COLO668 (cell line): ENCODE measurements around the gene ABHD16B.
"Not testable (repeated sequence)": the region's sequence is repeated elsewhere in the genome, so short reads cannot be mapped to it uniquely, and the experiment has no call there.

Experiments
- DNase-seq: peaks from one replicate; lab custom pipeline; 2025; ENCODE audit not compliant: unreplicated experiment; lab: John Stamatoyannopoulos, UW

ABHD16B gene

GRCh38 chr20:63877755-63878470 is 16.6 kb downstream of the ABHD16B start:
- no peak for DNase-seq

DNA sequence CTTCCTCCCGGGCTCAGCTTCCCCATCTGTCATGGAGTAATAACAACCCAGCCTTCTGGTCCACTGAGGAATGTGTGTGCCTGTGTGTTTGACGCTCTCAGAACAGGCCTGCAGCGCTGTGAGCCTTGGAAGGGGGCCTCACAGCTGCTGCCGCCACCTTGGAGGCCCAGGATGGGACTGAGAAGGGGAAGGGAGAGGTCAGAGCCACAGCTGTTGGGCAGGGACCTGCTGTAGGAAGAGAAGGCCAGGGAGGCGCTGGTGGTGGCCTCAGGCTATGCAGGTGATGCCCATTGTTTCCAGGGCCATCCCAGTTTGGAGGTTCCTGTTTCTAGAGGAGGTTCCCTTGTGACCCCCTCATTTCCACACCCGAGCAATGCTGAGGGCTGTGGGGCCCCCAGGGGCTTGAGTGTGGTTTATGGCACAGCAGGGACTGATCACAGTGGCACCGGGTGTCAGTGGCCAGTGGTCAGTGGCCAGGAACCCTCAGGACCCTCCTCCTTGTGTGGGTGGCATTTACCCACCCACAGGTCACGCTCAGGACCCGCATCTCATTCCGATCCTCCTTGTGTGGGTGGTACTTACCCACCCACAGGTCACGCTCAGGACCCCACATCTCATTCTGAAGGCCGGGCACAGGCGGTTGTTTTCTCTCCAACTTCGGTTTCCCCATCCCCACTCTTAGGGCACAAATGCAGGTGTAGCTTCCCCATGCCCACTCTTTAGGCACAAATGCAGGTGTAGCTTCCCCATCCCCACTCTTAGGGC is 17.8 kb downstream of the ABHD16B start:
- no peak for DNase-seq

DNA sequence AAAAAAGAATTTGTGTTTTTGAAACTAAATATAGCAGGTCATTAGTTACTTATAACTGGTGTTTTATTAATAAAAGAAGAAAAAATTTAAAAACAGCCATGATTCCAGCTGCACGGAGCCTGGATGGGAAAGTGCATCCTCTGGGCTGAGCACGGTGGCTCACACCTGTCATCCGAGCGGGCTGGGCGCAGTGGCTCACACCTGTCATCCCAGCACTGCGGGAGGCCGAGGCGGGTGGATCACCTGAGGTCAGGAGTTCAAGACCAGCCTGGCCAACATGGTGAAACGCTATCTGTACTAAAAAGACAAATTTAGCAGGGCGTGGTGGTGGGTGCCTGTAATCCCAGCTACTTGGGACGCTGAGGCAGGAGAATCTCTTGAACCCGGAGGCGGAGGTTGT is 19.6 kb downstream of the ABHD16B start:
- not testable (repeated sequence) for DNase-seq

GRCh38 chr20:63881451-63882226 is 20.3 kb downstream of the ABHD16B start:
- DNase-seq: no peak

- no peak for DNase-seq
Observed at GRCh38 chr20:63882257-63883200, 21.2 kb downstream of the ABHD16B start.

DNA sequence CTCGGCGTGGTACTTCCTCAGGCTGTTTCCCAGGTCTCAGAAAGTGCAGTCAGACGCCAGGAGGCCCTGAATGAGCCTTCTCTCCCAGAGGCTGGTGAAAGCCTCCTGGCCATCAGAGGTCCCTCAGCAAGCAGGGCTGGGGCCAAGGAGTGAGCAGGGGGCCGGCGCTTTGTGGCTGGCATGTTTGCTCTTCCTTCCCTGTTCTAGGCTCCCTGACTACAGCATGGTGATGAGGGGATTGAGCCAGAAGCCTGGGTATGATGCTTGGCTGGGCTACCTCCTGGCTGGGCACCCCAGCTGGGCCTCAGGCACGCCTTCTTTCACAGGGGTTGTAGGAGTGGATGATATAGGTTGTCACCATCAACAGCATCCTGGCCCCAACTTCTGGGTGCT is 21.9 kb downstream of the ABHD16B start:
- no peak for DNase-seq

DNA sequence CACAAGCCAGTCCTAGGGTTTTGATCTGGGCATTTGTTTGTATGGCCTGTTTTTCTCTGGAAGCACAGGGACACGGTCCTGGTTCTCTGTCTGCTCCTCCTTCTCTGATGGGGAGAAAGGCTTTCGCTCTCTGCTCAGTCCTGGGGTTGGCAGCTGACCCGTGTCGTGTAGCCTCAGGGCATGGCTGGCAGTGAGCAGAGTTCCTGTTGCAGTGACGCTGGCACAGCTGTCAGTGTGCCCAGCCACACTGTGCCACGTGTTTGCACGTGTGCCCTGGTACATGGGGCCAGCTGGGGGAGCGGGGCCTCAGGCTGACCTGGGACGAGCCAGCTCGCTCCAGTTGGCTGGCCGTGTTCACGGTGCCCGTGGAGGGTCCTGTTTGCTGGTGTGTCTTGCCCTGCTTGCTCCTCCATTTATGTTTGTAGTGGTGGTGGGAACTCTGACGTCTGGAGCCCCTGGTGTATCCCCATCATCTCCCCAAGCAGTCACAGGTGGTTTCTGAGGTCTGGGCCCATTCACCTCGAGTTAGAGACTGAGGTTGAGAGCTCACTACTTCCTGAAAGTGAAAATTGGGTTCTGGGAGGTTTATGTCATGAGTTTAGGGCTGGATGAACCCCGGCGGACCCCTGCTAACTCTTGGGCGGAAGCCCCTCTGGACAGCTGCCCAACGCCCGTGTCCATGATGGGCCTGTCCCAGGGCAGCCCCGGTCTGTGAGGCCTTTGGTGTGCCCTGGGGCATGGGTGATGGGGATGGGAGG is 23.4 kb downstream of the ABHD16B start:
- DNase-seq: no peak

DNA sequence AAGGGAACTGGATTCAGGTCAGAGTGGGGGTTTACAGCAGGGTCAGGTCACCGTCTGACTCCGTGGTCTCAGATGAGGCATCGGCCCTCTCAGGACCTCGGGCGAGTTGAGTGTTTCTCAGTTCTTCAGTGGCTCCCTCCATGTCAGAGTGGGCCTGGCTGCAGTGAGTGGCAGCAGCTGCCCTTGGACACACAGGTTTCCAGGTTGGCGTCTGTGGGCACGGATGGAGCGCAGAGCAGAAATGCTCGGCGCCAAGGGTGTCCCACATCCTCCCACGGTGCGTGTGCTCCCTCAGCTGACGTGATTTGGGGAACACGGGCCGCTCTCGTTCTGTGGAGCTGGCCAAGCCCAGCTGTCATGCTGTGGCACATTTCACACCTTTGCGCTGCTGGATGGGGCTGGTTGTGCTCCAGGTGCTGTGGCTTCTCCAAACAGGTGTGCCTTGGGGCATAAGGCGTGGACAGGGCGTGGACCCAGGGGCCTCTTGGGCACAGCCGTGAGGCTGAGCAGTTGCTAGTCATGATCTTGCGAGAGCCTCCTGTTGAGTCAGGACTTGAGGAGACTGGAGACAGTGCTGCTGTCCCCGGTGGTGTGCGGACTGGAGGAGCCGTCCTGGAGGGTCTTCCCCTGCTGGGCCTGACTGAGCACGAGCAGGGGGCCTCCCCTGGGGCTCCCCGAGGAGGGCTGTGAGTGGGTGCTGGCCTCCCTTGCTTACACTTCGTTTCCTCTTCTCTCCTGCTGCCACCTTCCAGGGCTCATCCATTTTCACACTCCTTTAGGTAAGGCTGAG is 24.2 kb downstream of the ABHD16B start:
- DNase-seq: no peak

GRCh38 chr20:63886054-63886419 is 24.7 kb downstream of the ABHD16B start:
- no peak for DNase-seq

DNA sequence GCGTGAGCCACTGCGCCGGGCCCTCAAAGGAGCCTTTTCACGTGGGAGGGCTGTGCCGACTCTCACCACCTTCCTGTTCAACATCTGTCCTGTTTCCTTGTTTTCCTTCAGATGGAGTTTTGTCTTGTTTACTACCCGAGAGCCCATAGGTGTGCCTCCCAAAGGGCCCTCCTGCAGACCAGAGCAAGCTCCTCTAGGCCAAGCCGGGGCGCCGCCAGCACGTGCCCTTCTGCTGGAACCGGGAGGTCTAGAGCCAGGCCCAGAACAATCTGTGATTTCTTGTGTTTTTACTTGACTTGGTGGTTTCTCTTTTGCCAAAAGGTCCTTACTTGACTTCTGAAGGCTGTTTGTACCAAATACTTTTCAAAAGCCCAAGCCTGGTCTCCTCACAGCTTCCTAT is 25.6 kb downstream of the ABHD16B start:
- DNase-seq: no peak

- DNase-seq: no peak
Observed at GRCh38 chr20:63889241-63890200, 28.2 kb downstream of the ABHD16B start.

- DNase-seq: no peak
Observed at GRCh38 chr20:63890201-63890576, 28.9 kb downstream of the ABHD16B start.

GRCh38 chr20:63890616-63891015 is 29.3 kb downstream of the ABHD16B start:
- DNase-seq: no peak

DNA sequence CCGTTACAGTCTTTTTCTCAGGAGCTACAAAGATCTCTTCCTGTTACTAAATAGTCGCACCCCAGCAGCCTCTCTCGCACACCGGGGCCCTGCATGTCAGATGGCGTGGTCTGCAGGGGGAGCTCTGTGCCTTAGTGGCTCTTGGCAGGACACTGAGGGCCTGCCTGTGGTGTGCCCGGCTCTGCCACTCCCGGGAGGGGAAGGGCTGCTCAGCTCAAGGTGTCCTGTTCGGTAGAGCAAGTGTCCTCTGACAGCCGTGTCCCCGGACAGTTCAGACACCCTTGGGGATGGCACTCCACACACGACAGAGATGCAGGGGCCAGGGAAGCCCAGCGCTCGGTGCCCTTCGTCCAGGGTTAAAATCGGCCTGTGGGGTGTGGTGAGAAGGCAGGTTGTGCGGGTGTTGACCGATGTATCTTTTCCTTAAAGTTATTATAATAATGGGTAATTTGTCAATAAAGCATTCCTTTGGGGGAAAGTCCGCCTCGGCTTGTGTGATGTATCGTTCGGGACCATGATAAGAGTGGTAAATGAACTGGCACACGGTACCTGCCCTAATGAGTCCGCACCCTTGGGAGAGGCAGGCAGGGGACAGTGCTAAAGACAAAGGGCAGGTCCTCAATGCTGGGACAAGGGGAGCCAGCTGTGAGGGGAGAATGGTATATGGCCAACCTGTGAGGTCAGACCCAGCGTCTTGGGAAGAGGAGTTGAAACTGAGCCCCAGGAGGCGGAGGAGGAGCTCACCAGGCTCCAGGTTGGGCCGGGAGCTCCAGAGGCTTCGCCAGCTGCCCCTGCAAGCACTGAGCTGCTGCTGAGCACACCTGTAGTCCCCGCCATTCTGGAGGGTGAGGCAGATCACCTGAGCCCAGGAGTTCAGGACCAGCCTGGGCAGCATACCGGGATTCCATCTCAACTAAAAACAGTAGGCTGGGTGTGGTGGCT is 30.0 kb downstream of the ABHD16B start:
- DNase-seq: no peak

GRCh38 chr20:63892402-63892801 is 31.1 kb downstream of the ABHD16B start:
- DNase-seq: no peak

- no peak for DNase-seq
Observed at GRCh38 chr20:63893999-63894357, 32.7 kb downstream of the ABHD16B start.
